Suprapubic skin (tissue), 4 donors: Measurements from ENCODE around the gene PSTPIP1. TPM values are rescaled to one million over a fixed set of nuclear protein-coding genes. Genes with fewer than 3 reads are reported as not detected.

Source experiments
- DNase-seq, 2 donors: peaks; one replicate each; pipeline ENCODE4 v3.0.0-alpha.2; 2019; ENCODE audit warnings: low spot score in 2 of 2
- H3K27ac ChIP-seq: fragments of 200-600 bp; sonication (generic); one replicate; pipeline ENCODE4 v1.5.1; 2019
- H3K27me3 ChIP-seq: fragments of 200-600 bp; sonication (generic); one replicate; pipeline ENCODE4 v1.5.1; 2019
- H3K36me3 ChIP-seq: fragments of 200-600 bp; sonication (generic); one replicate; pipeline ENCODE4 v1.5.1; 2019
- H3K4me1 ChIP-seq: fragments of 200-600 bp; sonication (generic); one replicate; pipeline ENCODE4 v1.5.1; 2019
- H3K4me3 ChIP-seq: fragments of 200-600 bp; sonication (generic); one replicate; pipeline ENCODE4 v1.5.1; 2019; ENCODE audit warnings: mild to moderate bottlenecking
- H3K9me3 ChIP-seq: fragments of 200-600 bp; sonication (generic); one replicate; pipeline ENCODE4 v1.5.1; 2019
- CTCF ChIP-seq, 2 donors: fragments of 200-600 bp in 1 of 2; fragments of 450-650 bp in 1 of 2; sonication (generic) in 1 of 2; IDR thresholded peaks; one replicate each; pipeline ENCODE4 v1.5.1; 2016 to 2019; ENCODE audit warnings: antibody characterized with exemption in 2 of 2, mild to moderate bottlenecking in 1 of 2, moderate library complexity in 1 of 2
- EP300 ChIP-seq: sonication (generic); formaldehyde crosslinking; IDR thresholded peaks from one replicate; pipeline ENCODE4 v1.6.1; 2017; ENCODE audit warnings: antibody characterized with exemption
- POLR2A ChIP-seq, 2 donors: fragments of 450-650 bp; IDR thresholded peaks; one replicate each; pipeline ENCODE4 v1.6.1; 2017; ENCODE audit warnings: antibody characterized with exemption in 2 of 2, mild to moderate bottlenecking in 2 of 2, moderate library complexity in 2 of 2
- POLR2AphosphoS5 ChIP-seq, 3 donors: sonication (generic); formaldehyde crosslinking; IDR thresholded peaks; one replicate each; pipeline ENCODE4 v1.6.1; 2017; ENCODE audit warnings: antibody characterized with exemption in 3 of 3
- WGBS: methylation state at CpG from one replicate; pipeline ENCODE4 v1.1.5; 2018; 5-methylcytosine and 5-hydroxymethylcytosine counted together
- total RNA-seq, 4 donors: library from RNA; depleted of rRNA; stranded (reverse); fragments of >200 nt; gene quantifications; one replicate each; pipeline ENCODE4 v1.1.0, GENCODE V29; 2016

Gene PSTPIP1
- total RNA-seq, 4 donors from 2014 or later, result 1.9 to 5.9 (median 2.6) TPM

- Histone ChIP-seq H3K4me3 (no peak overlapping the region), H3K9me3 (no peaks in the 10 kb centered on the region), H3K27ac (no peak overlapping the region), H3K4me1 (no peaks in the 10 kb centered on the region), H3K27me3 (no peaks in the 10 kb centered on the region), H3K36me3 (peaks cover 19% of the 10 kb centered on the region)
- DNase-seq, result no peak
- 55% methylated on average over 7 of the region's 7 CpGs for WGBS
- TF ChIP-seq EP300 (no peak), POLR2AphosphoS5 (IDR thresholded peaks at IDR 0.05) (no peak), POLR2A (IDR thresholded peaks at IDR 0.05) (no peak), CTCF (IDR thresholded peaks at IDR 0.05) (no peak)
Measured at GRCh38 chr15:77044228-77045042, 49.5 kb downstream of the PSTPIP1 start.

DNA sequence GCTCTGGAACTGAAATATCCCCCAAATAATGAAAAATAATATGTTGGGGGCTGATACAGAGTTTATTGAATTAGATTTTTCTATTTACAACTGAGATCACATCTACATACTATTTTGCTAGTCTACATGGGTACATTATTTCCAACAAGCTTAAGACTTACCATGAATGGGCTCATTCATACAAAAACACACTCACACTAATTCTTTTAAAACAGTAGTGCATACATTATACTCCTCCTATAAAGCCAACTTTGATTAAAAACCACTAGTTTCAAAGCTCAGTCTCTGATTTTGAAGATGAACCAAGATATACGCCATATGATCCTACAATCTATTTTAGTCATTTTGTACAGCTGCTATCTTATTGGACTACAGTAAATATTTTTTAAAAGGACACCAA lies 51.1 kb downstream of the PSTPIP1 start:
- 93% methylated on average over 1 of the region's 1 CpG for WGBS
- H3K27ac ChIP-seq, result no peak overlapping the region

GRCh38 chr15:77046704-77047412 lies 51.9 kb downstream of the PSTPIP1 start:
- no peaks in the 10 kb centered on the region for H3K9me3 ChIP-seq
- no peaks in the 10 kb centered on the region for H3K27me3 ChIP-seq
- H3K27ac ChIP-seq, result no peak overlapping the region
- no peaks in the 10 kb centered on the region for H3K4me1 ChIP-seq
- 90% methylated on average over 7 of the region's 7 CpGs for WGBS
- H3K4me3 ChIP-seq, result no peak overlapping the region
- peaks cover 19% of the 10 kb centered on the region for H3K36me3 ChIP-seq
- DNase-seq, result no peak
- TF ChIP-seq CTCF (IDR thresholded peaks at IDR 0.05) (no peak), POLR2A (IDR thresholded peaks at IDR 0.05) (no peak), POLR2AphosphoS5 (IDR thresholded peaks at IDR 0.05) (no peak), EP300 (no peak)

More for the DNA sequence above, 51.1 kb downstream of the PSTPIP1 start:
- H3K36me3 ChIP-seq, result peaks cover 19% of the 10 kb centered on the region
- DNase-seq, result no peak
- no peaks in the 10 kb centered on the region for H3K9me3 ChIP-seq
- H3K4me3 ChIP-seq, result no peak overlapping the region
- H3K27me3 ChIP-seq, result no peaks in the 10 kb centered on the region
- H3K4me1 ChIP-seq, result no peaks in the 10 kb centered on the region
- TF ChIP-seq EP300, result no peak

DNA sequence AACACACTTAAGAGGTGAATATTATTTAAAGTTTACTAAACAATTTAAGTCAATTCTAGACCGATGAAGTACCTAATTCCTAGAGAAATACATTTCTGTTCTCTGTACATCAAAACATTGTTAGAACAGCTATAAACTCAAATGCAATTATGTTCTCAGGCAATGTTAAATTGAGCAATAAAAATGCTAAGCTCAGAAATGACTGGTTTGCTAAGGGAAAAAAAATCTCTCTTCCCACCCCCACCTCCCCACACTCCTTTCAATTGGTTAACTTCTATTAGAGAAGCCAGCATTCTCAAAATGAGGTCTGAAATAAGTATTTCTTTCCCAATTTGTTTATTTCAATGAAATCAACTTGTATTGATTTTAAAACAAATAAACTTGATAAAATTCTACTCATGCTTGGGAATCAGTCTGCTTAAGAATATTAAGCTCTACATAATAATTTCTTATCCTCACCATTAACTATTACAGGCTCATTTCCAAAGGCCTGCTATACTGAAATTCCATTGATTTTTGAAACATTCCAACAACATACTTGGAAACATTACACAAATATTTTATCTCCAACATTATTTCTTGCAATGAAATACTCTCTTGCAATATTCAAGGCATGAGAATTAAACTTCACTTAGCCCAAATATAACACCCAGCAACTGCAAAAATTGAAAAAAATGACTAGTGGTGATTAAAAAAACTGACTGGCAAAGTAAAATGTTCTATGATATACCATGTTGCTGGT lies 53.4 kb downstream of the PSTPIP1 start:
- Histone ChIP-seq H3K27ac (no peak overlapping the region), H3K27me3 (no peaks in the 10 kb centered on the region), H3K4me3 (no peak overlapping the region), H3K4me1 (peaks cover 7% of the 10 kb centered on the region), H3K9me3 (no peaks in the 10 kb centered on the region), H3K36me3 (peaks cover 18% of the 10 kb centered on the region)
- no peak for DNase-seq
- no peak for TF ChIP-seq POLR2A (IDR thresholded peaks at IDR 0.05)
- no peak for TF ChIP-seq CTCF (IDR thresholded peaks at IDR 0.05)
- no peak for TF ChIP-seq POLR2AphosphoS5 (IDR thresholded peaks at IDR 0.05)
- TF ChIP-seq EP300, result no peak
- 98% methylated on average over 1 of the region's 1 CpG for WGBS

- Histone ChIP-seq H3K4me1 (peaks cover 12% of the 10 kb centered on the region), H3K27me3 (no peaks in the 10 kb centered on the region), H3K9me3 (no peaks in the 10 kb centered on the region), H3K4me3 (no peak overlapping the region), H3K27ac (no peak overlapping the region), H3K36me3 (peaks cover 12% of the 10 kb centered on the region)
- TF ChIP-seq CTCF (IDR thresholded peaks at IDR 0.05) (no peak), POLR2AphosphoS5 (IDR thresholded peaks at IDR 0.05) (no peak), EP300 (no peak), POLR2A (IDR thresholded peaks at IDR 0.05) (no peak)
- no peak for DNase-seq
- WGBS, result 42% methylated on average over 2 of the region's 2 CpGs
Measured at GRCh38 chr15:77052556-77052955, 57.6 kb downstream of the PSTPIP1 start.
